ENCODE results near the gene UBTFL1. TPM values are rescaled to one million over a fixed set of nuclear protein-coding genes. Genes with fewer than 3 reads are reported as not detected.
"Not testable (repeated sequence)": the region's sequence is repeated elsewhere in the genome, so short reads cannot be mapped to it uniquely, and the experiment has no call there.

UBTFL1 gene
- polyA plus RNA-seq (2011; rRNA removed) (not detected in 2 replicates), polyA minus RNA-seq (2011; rRNA and poly(A)+ RNA removed) (not detected in 2 replicates)

GRCh38 chr11:90085650-90086049, at the start of gene UBTFL1:
TSS of gene UBTFL1 (plus strand) at chr11:90085950. CDS start at chr11:90085950, 0 bp downstream.
- POLR2A ChIA-PET; H3K27me3 ChIP-seq (ENCODE audit: control insufficient read depth, insufficient read depth, low read length); DNase-seq (ENCODE audit: low read depth, low spot score); CTCF ChIA-PET; H3K4me3 ChIP-seq (ENCODE audit: low read depth, low read length); H3K9me3 ChIP-seq (ENCODE audit: control insufficient read depth, insufficient read depth, low read length); H3K27ac ChIP-seq (ENCODE audit: low read depth, low read length): not testable (repeated sequence)

DNA sequence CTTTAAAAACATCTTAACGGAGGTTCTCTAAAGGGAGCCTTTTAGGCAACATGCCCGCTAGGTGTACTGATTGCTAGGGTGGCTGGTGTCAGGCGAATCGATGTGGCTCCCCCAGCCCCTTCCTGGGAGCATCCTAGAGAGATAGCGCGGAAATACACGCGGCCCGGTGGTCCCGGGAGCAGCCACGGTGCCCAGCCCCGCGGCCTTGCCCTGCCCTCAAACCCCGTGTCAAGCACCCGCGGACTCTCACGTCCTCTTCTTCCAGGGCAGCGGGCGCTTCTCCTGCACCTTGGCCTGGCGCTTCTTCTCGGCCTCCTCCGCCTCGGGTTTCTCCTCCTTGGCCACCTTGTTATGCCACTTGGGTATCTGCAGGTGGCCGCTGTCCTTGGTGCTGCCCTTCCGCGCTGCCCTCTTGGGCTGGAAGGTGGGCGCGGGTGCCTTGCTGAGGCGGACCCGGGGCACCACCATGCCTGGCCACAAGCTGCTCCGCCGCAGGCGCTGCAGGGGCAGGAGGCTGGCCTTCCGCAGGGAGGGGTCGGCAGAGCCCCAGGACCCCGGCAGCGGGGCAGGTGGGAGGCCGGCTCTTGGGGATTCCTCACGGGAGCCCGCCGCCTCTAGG, 34.0 kb upstream of the UBTFL1 start:
- H3K9me3 ChIP-seq (ENCODE audit: control insufficient read depth, insufficient read depth, low read length); DNase-seq (ENCODE audit: low read depth, low spot score); CTCF ChIA-PET; H3K4me3 ChIP-seq (ENCODE audit: low read depth, low read length); H3K27ac ChIP-seq (ENCODE audit: low read depth, low read length); POLR2A ChIA-PET; H3K27me3 ChIP-seq (ENCODE audit: control insufficient read depth, insufficient read depth, low read length): not testable (repeated sequence)

GRCh38 chr11:90052311-90052710, 33.4 kb upstream of the UBTFL1 start:
- POLR2A ChIA-PET; H3K27ac ChIP-seq (ENCODE audit: low read depth, low read length); CTCF ChIA-PET; H3K4me3 ChIP-seq (ENCODE audit: low read depth, low read length); DNase-seq (ENCODE audit: low read depth, low spot score); H3K27me3 ChIP-seq (ENCODE audit: control insufficient read depth, insufficient read depth, low read length); H3K9me3 ChIP-seq (ENCODE audit: control insufficient read depth, insufficient read depth, low read length): not testable (repeated sequence)

DNA sequence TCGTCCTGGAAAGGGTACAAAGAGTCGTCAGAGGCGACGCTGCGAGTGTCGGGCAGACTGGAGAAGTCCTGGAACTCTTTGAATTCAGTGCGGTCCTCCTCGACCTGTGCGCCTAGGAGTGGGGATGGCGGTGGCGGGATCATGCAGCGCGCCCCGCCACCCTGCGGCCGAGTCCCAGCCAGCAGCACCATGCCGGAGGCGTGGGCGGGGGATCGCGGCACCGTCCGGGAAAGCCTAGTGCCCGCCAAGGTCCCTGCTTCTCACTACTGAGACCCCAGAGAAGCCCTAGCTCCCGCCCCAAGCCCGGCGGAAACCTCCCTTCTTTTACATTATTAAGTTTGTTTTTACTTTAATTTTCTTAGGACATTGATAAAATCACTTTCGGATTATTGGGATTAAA, 32.2 kb upstream of the UBTFL1 start:
- POLR2A ChIA-PET; H3K9me3 ChIP-seq (ENCODE audit: control insufficient read depth, insufficient read depth, low read length); H3K27ac ChIP-seq (ENCODE audit: low read depth, low read length); H3K4me3 ChIP-seq (ENCODE audit: low read depth, low read length); H3K27me3 ChIP-seq (ENCODE audit: control insufficient read depth, insufficient read depth, low read length); CTCF ChIA-PET; DNase-seq (ENCODE audit: low read depth, low spot score): not testable (repeated sequence)

GRCh38 chr11:90088731-90089130, 3.0 kb downstream of the UBTFL1 start:
- H3K4me3 ChIP-seq (ENCODE audit: low read depth, low read length); CTCF ChIA-PET; DNase-seq (ENCODE audit: low read depth, low spot score); H3K27me3 ChIP-seq (ENCODE audit: control insufficient read depth, insufficient read depth, low read length); H3K27ac ChIP-seq (ENCODE audit: low read depth, low read length); H3K9me3 ChIP-seq (ENCODE audit: control insufficient read depth, insufficient read depth, low read length); POLR2A ChIA-PET: not testable (repeated sequence)

DNA sequence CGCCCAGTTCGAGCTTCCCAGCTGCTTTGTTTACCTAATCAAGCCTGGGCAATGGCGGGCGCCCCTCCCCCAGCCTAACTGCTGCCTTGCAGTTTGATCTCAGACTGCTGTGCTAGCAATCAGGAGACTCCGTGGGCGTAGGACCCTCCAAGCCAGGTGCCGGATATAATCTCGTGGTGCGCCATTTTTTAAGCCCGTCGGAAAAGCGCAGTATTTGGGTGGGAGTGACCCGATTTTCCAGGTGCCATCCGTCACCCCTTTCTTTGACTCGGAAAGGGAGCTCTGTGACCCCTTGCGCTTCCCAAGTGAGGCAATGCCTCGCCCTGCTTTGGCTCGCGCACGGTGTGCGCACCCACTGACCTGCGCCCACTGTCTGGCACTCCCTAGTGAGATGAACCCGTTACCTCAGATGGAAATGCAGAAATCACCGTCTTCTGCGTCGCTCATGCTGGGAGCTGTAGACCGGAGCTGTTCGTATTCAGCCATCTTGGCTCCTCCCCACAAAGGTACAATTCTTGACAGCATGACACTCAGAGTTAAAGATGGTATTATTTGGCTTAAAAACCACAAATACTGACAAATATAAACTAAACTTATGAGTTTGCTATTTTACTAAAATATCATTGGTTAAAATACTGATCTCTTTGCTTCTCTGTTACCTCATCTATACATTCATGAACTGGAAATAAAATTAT, 9.6 kb downstream of the UBTFL1 start:
- H3K4me3 ChIP-seq (ENCODE audit: low read depth, low read length); POLR2A ChIA-PET; DNase-seq (ENCODE audit: low read depth, low spot score); H3K27me3 ChIP-seq (ENCODE audit: control insufficient read depth, insufficient read depth, low read length); H3K9me3 ChIP-seq (ENCODE audit: control insufficient read depth, insufficient read depth, low read length); CTCF ChIA-PET; H3K27ac ChIP-seq (ENCODE audit: low read depth, low read length): not testable (repeated sequence)

GRCh38 chr11:90098261-90098660, 12.5 kb downstream of the UBTFL1 start:
- H3K27me3 ChIP-seq (ENCODE audit: control insufficient read depth, insufficient read depth, low read length); POLR2A ChIA-PET; H3K9me3 ChIP-seq (ENCODE audit: control insufficient read depth, insufficient read depth, low read length); H3K27ac ChIP-seq (ENCODE audit: low read depth, low read length); CTCF ChIA-PET; H3K4me3 ChIP-seq (ENCODE audit: low read depth, low read length); DNase-seq (ENCODE audit: low read depth, low spot score): not testable (repeated sequence)

- H3K9me3 ChIP-seq (ENCODE audit: control insufficient read depth, insufficient read depth, low read length) = no peaks in the 10 kb centered on the region
- CTCF ChIA-PET = no interaction called here
- no peak overlapping the region for H3K4me3 ChIP-seq (ENCODE audit: low read depth, low read length)
- no peak for DNase-seq (ENCODE audit: low read depth, low spot score)
- no peak overlapping the region for H3K27ac ChIP-seq (ENCODE audit: low read depth, low read length)
- no peaks in the 10 kb centered on the region for H3K27me3 ChIP-seq (ENCODE audit: control insufficient read depth, insufficient read depth, low read length)
- POLR2A ChIA-PET = no interaction called here
- TF ChIP-seq, protein P1, sequence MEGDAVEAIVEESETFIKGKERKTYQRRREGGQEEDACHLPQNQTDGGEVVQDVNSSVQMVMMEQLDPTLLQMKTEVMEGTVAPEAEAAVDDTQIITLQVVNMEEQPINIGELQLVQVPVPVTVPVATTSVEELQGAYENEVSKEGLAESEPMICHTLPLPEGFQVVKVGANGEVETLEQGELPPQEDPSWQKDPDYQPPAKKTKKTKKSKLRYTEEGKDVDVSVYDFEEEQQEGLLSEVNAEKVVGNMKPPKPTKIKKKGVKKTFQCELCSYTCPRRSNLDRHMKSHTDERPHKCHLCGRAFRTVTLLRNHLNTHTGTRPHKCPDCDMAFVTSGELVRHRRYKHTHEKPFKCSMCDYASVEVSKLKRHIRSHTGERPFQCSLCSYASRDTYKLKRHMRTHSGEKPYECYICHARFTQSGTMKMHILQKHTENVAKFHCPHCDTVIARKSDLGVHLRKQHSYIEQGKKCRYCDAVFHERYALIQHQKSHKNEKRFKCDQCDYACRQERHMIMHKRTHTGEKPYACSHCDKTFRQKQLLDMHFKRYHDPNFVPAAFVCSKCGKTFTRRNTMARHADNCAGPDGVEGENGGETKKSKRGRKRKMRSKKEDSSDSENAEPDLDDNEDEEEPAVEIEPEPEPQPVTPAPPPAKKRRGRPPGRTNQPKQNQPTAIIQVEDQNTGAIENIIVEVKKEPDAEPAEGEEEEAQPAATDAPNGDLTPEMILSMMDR (IDR thresholded peaks at IDR 0.05; ENCODE audit: low read depth, low read length) = no peak
These were observed 14.7 kb downstream of the UBTFL1 start for GRCh38 chr11:90100431-90100830.

Measured in AG04450 (cell line).